ENCODE measurements around the gene NOL11.
"Not testable (repeated sequence)": the region's sequence is repeated elsewhere in the genome, so short reads cannot be mapped to it uniquely, and the experiment has no call there.

Gene NOL11

DNA sequence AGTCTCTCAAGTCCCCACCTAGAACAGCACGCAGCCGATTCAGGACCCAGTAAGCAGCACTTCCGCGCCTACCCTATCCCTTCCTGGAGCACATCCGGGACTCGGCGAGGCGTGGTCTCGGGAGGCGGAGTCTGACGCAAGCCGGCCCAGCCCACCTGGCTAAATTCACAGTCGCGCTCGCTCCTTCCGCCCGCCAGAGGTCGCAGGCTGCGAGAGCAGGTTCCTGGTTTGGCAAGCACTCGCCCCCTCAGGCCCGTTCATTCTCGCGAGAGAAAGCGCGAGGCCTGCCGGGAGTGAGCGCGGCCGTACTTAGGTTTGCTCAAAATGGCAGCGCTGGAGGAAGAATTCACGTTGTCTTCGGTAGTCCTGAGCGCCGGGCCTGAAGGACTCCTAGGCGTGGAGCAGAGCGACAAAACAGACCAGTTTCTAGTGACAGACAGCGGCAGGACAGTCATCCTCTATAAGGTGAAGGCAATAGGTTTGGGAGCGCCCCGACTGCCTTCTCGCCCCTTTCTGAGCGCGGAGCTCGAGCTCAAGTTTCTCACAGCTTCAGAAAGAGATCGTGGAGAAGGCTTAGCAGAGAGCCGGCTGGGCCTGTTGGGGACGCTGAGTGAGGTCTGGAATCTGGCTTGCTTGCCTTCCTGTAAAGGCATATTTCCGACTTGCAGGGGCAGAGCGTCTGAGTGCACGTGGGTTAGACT lies at the start of gene NOL11:
Gene NOL11 (plus strand): TSS at position 313 of the 701 bp plus-strand sequence. CDS start 12 bp downstream, at position 325.
- peak; percentile 95 for DNase-seq

- no peak for DNase-seq
These were observed 46.2 kb upstream of the NOL11 start for GRCh38 chr17:67671493-67671892.

DNA sequence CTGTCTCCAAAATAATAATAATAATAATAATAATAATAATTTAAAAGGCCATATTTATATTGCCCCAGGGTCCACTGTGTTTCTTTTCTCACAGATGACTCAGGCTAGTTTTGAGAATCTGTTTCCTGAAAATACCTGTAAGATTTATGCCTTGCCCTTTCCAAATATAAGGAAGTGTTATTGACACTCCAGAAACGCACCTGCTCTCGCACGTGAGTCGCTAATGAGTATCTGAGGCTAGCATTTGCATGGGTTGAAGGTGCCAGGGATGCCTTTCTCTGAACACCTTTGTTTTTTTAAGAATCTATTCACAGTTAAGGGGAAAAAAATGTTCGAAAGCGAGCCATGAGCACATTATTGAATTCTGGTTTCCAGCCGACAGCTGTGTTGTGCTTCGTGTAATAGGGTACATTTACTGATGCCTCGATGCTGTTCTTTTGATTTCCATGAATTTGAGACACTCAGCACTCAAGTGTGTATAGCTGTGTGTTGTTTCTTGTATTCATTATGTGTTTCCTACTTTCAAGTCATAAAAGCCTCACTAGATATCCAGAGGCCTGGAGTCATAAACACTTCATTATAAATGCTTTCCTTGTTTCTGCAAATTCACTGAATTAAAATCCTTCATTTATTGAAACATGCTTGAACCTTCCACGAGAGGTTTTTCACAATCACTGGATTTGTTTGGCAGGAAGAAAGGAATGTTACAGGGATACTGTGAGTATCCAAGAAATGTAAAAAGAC lies 45.0 kb upstream of the NOL11 start:
- no peak for DNase-seq

- no peak for DNase-seq
These were observed 42.3 kb upstream of the NOL11 start for GRCh38 chr17:67675481-67675880.

- DNase-seq = no peak
These were observed 41.4 kb upstream of the NOL11 start for GRCh38 chr17:67676305-67676704.

DNA sequence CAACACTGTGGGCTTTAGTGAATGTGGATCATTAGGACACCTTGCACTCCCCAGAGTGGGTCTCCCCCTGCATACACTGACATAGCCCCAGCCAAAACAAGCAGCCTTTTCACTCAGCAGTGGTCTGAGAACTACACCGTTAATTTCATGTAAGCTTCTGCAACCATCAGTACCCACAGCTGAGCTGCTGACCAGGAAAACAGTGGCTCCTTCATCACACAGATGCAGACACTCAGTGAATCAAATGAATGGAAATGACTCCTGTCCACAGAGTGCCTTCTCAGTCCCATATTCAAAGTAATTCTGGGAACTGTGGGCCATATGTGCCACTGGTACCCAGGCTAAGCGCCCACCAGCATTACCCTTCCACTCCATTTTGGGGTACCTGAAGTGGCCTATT lies 39.3 kb upstream of the NOL11 start:
- DNase-seq = no peak

DNA sequence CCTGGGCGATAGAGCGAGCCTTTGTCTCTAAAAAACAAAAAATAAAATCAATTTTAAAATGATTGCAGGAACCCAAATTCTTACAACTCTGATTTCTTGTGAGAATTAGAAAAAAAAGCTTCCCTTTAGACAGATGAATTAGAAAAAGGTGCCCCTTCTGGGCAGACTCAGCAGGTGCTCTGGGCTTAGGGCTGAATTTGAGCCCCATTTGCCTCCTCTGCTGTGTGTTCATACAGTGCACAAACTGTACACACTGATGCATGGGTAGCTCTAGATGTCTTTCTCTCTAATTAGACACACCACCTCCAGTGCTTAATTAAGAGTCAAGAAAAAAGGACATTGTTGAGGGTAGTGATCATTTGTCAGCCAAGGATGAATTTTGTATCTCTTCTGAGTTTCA lies 38.5 kb upstream of the NOL11 start:
- DNase-seq = no peak

- no peak for DNase-seq
These were observed 38.0 kb upstream of the NOL11 start for GRCh38 chr17:67679721-67680120.

GRCh38 chr17:67680445-67681224 lies 37.1 kb upstream of the NOL11 start:
- DNase-seq = no peak

DNA sequence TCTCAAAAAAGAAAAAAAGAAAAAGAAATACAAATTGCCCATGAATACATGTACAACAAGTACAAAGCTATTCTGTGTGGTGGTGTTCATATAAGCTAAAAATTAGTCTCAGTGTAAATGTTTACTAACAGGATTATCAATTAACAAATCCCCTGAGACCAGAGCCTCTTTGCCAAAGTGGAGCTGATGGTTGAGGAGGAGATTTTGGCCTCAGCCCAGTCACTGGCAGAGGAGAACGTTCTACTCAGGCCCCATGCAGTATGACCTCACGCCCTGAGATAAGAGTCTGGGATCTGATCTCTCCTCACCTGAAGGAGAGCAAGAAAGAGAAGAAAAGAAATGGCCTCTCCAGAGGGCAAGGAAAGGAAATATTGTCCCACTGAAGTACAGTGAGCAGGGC lies 35.5 kb upstream of the NOL11 start:
- no peak for DNase-seq

- no peak for DNase-seq
These were observed 32.4 kb upstream of the NOL11 start for GRCh38 chr17:67685351-67685750.

DNA sequence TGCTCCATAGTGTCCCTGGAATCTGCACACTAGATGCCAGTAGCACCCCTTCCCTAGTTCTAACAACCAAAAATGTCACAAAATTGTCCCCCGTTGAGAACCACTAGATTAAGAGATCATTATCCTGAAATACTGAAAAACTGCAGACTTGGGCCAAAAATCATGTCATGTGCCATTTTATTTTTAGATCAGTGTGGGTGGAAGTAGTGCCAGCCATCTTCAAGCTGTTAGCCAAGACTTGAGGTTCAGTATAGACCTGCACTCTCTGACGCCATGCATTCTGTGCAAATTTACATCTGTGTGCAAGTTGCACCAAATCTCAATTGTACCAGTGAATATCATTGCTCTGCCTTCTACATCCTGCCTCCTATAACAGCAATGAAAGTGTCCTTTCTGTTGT lies 31.5 kb upstream of the NOL11 start:
- DNase-seq = no peak

- no peak for DNase-seq
These were observed 30.2 kb upstream of the NOL11 start for GRCh38 chr17:67687511-67687910.

- DNase-seq = peak; percentile 17
These were observed 28.1 kb upstream of the NOL11 start for GRCh38 chr17:67689534-67690177.

GRCh38 chr17:67693811-67694210 lies 23.9 kb upstream of the NOL11 start:
- DNase-seq = no peak

- DNase-seq = no peak
These were observed 21.4 kb upstream of the NOL11 start for GRCh38 chr17:67696347-67696746.

GRCh38 chr17:67696853-67697498 lies 20.8 kb upstream of the NOL11 start:
- DNase-seq = no peak

DNA sequence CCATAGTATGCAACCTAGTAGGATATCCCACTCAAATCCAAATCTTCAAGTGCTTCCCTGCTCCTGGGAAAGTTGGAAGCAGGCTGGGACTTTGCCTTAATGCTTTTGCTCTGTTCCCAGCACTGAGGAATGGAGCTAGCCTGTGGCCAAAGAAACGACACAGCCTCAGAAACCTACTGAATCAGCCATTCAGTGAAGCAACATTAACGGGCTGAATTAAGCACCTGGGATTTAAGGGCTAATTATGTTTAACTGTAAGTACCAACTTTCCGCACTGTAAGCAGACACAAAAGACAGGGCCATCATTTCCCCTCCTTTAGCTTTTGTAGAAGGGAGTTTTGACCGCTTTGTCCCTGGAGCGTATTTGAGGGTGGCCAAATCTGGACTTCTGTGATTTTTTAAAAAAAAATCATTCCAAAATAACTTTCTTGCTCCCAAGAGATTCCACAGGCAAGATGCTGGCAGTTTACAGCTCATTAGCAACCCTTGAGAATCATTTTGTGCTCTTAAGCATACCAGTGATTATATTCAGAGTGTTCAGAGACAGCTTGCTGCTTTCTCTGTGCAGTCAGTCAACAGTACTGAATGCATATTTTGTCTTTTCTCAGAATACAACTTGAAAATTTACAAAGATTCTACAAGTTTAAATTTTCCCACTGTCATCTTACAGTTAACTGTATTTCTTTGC lies 17.6 kb upstream of the NOL11 start:
- no peak for DNase-seq

DNA sequence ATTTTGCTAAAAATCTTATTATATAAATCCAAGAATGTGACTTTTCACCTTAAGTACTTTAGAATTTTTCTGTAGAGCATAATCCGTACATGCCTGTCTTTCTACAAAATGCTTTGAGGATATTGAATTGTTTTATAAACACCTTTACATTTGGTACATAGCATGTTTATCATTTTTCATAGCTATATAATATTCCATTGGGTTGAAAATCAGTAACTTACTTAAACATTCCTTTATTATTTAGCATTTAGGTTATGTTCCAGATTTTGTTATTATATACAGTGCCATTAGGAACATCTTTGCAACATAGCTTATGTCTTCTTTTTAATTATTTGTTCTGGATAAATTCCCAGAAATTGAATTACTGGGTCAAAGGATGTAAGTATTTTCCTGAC lies 17.0 kb upstream of the NOL11 start:
- no peak for DNase-seq

GRCh38 chr17:67702861-67703260 lies 14.9 kb upstream of the NOL11 start:
- not testable (repeated sequence) for DNase-seq

DNA sequence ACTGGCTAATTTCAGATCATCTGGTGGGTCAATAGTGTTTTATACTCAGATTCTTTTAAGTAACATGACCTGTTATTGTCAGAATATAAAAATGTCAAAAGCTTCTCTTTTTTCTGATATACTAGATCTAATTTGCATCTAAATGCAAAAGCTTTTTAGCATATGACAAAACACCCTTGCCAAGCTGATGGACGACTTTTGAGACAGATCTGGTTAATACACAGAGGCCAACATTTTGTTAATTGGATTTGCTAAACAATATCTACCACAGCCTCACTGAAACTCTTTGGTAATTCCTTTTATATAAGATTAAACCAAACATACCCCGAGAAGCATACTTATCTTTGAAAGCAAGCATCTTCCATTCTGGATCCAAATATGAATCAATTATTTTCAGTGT lies 10.3 kb upstream of the NOL11 start:
- DNase-seq = no peak

DNA sequence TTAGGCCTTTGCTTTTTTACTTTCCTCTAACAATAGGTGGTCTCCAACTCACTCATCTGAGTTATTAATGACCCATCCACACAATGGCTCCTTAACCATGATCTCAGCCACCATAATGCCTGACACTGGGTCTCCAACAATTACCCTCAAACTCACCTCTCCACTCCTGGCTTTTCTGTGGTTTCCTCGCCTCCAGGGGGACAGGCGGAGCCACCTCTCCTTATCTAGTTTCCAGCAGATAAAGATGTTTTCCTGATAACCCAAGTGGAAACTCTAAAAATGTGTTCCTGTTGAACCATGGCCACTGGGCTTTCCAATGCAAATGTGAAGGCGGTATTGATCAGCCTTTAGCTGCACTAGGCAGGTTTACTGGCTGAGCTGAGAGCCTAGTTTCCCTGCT lies 9.4 kb upstream of the NOL11 start:
- DNase-seq = no peak

Measured in SIG-M5 (cell line).